ENCODE results near the gene PDE9A.

Gene PDE9A

DNA sequence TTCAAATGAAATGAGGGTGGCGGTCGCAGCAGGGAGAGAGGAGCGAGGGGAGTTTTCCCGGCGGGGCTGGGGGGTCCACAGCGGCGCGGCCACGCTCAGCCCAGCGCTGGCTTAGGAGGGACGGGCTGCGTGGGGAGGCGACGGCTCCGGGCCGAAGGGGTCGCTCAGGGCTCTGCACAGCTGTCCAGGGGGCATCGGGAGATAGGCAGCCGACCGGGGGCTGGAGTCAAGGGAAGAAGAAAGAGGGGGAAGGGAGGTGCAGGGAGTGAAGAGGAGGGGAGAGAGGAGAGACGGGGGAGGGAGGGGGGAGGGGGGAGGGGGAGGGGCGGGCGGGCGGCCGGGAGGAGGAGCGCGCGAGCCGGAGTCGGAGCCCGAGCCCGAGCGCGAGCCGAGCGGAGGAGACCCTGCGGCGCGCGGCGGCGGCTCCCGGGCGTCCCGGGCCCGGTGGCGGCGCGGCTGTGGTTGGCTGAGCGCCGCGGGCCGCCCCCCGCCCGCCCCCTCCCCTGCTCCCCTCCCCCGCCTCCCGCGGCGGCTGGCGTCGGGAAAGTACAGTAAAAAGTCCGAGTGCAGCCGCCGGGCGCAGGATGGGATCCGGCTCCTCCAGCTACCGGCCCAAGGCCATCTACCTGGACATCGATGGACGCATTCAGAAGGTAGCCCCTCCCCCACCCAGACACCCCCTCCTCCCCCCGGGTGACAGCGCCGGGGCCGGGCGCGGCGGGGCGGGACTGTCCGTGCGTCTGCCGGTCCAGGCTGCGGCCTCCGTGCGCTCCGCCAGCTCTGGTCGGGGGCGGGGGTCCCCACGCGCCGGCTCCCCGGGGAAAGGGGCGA is at the start of gene PDE9A:
Gene PDE9A, plus strand, starts transcription at position 391 of the 831 bp plus-strand sequence. Its CDS starts 194 bp downstream, at position 585.
- peak; percentile 43 for DNase-seq

DNA sequence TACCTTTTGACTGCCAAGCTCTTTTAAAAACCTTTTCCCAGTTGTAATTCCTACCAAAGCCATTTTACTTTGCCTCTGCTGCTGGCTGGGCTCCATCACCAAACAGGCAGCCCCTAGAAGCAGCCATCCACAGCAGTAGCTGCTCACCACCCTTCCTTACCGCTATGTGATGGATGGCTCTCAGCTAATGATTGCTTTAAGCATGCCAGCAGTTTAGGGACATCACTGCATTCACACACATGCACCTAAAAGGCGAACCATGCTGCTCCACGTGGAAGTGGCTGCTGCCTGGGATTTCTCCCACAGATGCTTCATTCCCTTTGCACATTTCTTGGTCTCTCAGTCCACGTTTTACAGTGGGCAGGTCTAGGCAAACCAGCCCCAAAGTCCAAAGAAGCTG is 46.3 kb upstream of the PDE9A start:
- DNase-seq: no peak

DNA sequence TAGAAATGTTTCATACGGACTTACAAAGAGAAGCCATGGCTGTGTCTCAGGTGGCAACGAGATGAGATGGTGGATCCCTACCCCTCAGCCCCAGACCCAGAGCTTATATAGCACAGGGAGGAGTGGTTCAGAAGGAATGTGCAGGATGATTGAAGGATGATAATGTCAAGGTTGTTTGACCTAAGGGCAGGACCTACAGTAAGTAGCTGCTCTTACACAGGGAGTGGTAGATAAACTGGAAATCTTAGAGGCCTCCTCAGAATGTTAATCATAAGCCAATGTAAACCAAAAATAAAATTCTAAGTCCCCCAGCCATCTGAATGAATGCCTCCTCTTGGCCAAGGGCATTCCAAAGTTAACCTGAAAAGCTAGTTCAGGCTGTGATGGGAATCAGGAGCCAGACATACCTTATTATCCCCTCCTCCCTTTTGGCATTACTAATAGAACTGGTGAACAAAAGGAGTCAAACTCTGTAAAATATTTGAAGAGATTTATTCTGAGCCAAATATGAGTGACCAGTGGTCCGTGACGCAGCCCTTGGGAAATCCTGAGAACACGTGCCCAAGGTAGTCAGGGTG is 45.8 kb upstream of the PDE9A start:
- DNase-seq: no peak

DNA sequence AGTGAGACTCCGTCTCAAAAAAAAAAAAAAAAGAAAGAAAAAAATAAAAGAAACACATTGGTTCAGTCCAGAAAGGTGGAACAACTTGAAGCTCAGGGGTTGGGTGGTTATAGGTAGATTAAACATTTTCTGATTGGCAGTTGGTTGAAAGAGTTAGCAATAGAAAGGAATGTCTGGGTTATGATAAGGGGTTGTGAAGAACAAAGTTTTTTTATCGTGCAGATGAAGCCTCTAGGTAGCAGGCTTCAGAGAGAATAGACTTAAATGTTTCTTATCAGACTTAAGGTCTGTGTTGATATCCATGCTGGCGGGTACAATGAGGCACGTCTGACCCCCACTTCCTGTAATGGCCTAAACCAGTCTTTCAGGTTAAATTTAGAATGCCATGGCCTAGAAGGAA is 45.0 kb upstream of the PDE9A start:
- DNase-seq: no peak

DNA sequence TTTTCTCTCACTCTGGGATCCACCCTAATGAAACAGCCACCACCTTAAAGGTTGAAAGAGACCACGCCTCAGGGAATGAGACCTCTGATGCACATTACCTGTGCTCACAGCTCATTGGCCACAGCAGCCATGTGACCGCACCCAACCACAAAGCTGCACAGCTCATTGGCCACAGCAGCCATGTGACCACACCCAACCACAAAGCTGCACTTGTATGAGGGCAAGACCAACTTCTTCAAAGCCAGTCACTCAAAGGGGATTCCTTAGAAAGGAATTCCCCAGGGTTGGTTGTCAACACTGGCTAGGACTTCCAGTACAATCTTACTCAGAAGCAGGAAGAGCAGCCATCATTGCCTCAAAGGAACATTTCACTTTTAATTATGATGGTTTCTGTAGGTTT is 43.6 kb upstream of the PDE9A start:
- DNase-seq: peak; percentile 45

DNA sequence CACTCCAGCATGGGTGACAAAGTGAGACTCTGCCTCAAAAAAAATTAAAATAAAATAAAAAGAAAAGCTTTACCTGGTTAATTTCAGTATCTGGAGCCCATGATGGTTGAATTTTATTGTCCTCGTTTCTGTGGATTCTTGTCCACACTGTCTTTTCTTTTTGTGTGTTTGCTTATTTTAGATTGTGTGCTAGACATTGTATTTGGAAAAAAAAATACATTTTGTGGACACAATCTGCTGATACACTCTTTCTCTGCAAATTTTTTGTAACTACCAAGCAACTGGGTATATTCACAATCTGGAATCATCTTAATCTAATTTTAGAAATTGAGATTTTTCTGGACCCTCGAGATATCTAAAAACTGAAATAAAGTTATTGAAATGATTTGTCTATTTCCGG is 41.6 kb upstream of the PDE9A start:
- no peak for DNase-seq

DNA sequence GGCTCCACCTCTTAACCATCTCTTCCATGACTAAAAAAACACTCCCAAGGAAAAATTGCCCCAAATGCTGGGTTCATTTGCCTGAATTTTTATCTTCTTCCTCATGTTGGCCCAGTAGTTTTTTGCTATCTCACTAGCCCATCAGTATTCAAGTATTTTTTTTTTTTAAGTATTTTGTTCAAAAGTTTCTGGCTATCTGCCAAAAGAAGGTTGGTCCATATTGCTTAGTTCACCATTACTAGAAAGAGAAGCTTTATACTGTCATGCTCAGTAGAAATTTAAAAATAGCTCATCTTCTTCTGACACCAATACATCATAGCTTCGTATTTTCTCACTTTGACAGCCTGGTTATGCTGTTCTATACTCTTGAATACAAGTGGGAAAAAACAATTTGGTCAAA is 41.0 kb upstream of the PDE9A start:
- no peak for DNase-seq

DNA sequence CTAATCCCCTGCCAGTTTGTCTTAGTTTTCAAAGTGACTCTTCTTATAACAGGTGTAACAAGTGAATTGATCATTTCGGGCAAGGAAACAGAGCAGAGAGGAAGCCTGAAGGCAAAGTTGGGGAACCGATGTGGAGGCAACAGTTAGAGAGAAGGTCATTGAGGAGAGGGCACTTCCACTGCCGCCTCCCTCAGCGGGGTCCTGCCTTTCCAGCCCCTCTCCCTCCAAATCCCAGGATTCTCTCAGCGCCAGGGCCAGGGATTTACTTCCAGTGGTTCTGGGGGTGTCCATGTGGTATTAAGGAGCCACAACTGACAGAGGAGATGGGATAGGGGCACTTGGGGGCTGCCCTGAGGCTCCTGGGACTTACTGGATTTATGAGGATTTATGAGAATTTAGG is 39.7 kb upstream of the PDE9A start:
- DNase-seq: no peak

DNA sequence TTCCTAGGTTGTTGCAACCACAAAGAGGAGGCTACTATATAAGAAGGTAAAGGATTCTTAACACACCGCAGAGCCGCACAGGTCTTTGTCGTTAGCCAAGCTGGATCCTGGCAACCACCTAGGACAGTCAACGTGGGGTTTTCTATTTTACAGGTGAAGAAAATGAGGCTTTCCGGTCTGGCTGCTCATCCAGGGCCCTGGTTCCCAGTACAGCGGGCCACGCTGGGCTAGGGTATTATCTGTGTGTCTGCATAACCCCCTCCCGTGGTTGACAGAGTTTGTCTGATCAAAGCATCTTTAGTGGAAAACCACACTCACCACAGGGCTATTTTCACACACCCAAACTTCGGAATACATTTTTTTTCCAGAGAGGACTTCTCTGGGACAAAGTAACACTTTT is 39.0 kb upstream of the PDE9A start:
- peak; percentile 67 for DNase-seq

DNA sequence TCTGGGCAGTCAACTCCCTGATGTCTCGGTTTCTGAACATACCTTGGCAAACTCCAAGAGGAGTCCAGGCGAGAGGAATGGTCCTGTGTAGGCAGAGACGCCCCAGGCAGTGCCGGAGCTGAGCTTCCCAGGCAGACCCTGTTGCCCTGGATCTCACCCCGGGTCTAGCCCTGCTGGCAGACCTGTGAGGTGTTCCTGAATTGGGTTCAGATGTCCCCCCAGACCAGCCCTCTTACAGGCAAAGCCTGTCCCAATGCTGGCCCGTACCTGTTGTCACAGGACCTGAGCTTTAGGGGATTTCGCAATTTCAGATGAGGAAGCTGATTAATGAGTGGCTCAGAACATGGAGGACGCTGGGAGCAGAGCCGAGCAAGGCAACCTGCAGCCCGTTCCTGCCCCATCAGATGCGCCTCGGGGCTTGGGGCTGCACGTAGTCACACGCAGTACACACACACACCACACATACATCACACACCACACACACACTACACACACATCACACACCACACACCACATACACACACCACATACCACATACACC is 38.5 kb upstream of the PDE9A start:
- DNase-seq: peak; percentile 67

DNA sequence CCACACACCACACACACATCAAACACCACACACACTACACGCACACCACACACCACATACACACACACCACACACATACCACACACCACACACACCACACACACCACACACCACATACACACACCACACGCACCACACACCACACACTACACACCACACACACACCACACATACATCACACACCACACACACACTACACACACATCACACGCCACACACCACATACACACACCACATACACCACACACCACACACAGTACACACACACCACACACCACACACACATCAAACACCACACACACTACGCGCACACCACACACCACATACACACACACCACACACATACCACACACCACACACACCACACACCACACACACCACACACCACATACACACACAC is 38.0 kb upstream of the PDE9A start:
- DNase-seq: peak; percentile 22

DNA sequence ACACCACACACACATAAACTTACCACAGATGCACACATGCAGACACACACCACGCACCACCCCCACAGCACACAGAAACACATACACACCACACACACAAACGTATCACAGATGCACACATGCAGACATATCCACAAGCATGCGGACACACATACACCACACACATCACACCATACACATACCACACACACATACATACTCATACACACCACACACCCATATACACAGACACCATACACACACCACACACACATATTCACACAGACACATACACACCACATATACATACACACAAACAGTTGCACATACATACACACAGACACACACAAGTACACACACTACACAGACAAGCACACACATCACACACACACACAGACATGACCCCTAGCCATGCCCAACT is 37.5 kb upstream of the PDE9A start:
- no peak for DNase-seq

DNA sequence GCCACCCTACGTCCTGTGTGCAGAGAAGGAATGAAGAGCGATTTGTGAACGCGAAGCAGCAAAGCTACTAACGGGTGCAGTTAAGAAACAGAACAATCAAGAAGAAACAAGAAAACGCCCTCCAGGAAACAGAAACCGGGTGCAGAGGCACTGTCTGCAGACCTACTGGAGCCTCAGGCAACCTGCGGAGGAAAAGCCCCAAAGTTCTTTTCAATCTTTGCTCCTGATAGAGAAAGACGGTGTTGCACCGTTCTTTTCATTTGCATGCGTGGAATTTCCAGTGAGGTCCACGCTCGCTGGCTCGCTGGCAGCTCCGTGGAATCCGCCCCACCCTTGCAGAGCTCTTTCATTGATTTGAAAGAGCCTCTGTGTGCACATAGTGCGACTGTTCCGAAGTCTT is 37.0 kb upstream of the PDE9A start:
- peak; percentile 23 for DNase-seq

DNA sequence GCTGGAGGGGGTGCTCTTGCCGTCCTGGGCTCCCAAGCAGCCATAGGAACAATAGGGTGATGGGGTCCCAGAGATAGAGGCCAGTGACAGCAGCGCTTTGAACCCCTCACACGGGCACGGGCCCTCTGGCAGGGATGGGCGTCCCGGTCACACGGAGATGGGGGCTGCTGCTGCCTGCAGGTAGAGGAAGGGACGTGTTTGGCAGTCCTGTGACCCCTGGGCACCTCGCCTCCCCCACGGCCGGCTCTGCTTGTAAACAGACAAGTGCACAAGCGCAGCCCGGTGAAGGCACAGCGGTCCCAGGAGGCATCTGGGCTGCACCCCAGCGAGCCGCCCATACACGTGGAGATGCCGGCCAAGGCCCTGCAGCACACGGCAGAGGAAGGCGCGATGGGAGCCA is 36.5 kb upstream of the PDE9A start:
- no peak for DNase-seq

DNA sequence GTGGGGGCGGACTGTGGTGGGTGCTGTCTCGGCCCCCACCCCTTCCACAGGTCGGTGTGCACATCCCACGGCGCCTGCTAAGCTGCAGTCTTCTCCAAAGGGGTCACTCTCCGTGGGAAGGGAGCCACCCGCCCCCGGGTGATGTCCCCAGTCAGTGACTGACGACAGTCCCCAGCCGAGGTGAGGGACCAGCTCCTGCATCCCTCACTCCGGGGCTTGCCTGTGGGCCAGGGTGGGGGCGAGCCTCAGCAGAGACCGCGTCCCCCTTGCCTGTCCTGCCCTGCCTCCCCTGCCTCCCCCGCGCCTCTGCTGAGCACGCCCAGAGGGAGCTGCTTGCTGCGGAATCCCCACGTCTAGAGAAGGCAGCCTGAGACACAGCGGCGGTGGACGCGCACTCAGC is 35.9 kb upstream of the PDE9A start:
- no peak for DNase-seq

DNA sequence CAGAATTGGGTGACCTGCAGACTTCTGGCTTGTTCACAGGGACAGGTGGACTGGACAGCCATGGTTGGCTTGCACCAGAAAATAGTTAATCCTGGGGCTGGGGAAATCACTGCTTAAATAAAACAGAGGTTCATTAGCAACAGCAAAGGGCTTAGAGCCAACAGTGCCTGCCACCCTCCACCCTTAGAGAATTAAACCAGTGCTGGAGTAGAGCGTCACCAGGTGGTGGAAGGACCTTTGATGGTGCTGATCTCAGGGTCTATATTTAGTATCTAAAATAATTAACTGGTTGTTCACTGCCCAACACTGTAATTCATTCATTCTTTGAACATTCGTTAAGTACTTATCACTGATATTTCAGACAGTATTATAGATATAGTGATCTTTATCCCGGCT is 34.7 kb upstream of the PDE9A start:
- DNase-seq: no peak

DNA sequence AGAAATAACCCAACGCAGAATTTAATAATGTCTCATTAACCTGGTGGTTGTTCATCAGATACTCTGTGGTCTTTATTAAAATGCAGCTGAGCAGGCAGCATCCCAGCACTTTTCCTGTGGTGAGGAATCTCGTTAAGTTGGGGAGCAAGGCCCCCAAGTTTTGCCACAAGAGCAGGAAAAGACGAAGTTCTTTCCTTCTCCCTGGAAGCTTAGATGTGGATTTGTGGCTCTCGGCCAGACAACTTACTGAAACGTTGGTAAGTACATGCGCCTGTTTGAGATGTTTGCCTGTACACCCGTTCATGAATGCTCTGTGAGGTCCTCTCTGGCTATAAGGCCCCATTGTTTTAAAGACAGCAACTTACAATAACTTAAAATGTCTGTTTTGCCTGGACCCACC is 34.3 kb upstream of the PDE9A start:
- no peak for DNase-seq

DNA sequence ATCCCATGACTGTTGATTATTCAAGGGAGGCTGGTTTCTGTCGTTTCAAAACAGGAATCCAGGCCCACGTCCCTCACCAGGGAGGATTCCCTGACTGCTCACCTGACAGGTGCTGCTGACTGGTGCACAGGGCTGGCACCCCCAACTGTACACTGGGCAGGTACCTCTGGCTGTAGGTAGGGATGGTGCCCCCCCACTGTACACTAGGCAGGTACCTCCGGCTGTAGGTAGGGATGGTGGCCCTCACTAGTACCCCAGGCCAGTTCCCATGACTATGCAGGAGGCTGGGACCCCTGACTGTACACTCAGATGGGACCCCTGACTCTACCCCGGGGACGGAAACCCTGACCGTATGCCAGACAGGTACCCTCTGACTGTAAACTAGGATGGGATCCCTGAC is 33.6 kb upstream of the PDE9A start:
- no peak for DNase-seq

DNA sequence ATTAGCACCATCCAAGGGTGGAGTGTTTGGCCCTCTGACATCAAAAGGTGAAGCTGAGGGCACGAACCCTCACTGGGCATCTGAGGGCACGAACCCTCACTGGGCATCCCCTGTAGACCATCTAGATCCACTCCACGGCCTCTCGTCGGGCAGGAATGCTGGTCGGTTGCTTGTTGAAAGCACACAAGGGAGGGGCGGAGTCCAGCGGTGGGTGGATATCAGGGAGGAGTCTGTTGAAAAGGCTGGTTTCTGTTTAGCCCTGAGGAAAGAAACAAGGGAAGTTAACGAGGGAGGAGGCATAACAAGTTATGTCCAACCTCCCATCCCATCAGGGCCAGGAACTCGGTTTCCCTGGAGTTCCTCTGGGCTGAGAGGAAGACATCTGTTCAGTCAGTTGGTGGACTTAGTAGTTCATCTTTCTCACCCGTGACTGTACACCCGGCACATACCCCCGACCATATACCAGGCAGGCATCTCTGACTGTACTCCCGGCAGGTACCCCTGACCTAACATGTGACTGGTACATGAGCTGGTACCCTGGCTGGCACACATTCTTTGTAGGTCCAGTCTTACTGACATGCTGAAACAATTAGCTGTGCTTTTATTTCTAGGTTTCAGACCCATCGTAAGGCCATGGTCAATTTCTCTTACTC is 32.1 kb upstream of the PDE9A start:
- no peak for DNase-seq

DNA sequence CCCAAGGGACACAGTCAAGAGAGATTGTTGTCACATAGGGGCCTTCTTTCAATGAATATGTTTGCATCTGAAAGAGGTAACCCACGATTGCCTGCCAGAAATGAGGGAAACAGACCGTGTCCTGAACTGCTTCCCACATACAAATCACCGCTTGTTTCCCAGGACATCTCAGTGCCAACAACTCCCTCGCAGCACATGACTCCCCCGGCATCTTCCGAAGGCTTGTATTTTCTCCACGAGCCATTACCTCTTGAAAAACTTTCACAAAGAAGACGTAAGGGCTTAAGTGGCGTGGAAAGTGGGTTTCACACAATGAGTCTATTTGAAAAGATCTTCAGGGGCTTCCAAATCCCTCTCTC is 31.6 kb upstream of the PDE9A start:
- no peak for DNase-seq

DNA sequence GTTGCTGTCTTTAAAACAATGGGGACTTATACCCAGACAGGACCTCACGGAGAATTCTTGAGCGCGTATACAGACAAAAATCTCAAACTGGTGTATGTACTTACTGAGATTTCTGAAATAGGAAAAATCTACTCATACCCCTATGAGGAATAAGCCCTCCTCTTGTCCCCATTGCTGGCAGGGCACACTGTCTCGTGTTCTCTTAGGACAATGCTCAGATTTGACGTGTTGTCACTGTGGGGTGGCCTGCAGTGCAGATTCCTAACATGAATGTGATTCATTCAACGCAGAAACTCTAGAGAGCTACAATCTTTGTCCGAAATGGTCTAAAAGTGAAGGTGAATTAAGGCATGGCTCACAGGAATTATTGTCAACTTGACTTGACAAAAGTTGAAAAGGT is 31.1 kb upstream of the PDE9A start:
- no peak for DNase-seq

DNA sequence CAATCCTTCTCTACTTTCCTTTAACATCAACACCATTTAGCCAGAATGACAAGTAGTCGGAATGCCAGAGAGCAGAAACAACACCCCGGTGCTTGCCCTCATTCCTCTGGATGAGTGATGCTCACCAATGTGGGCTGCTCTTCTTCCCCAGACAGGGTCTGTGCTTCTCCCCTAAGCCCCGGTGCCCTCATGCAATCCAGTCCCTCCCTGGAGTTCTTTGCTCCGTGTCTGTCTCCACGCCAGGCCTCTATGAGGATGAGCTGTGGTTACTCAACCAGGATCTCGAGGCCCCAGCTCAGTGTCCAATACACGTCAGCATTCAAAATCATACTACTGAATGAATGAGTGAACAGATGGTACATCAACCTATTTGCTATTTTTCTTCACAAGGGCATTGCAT is 29.7 kb upstream of the PDE9A start:
- DNase-seq: no peak

DNA sequence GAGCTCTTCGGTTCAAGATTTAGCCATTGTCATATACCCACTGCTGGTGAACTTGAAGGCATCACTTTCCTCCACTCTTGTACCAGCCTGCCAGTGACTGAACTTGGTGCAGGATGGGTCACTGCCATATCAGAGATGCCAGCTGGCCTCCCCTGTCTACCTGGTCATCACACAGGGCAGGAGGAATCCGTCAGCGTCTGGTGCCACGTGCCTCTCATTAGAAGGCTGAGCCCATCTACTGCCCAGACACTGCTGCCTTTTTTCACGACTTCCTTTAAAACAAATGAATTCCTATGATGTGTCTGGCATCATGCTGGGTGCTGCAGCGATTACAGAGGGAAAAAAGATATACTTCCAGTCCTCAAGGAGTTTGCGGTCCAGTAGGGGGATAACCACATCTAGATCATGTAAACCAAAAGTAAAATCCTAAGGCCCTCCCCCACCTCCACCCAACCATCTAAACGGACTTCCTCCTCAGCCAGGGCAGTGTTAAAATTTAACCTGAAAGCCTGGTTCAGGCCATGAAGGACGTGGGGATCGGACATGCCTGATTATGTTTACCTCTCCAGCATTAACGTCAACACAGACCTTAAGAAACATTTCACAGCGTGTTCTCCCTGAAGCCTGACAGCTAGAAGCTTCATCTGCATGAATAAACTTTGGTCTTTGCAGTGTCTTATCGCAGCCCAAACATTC is 29.2 kb upstream of the PDE9A start:
- DNase-seq: no peak

DNA sequence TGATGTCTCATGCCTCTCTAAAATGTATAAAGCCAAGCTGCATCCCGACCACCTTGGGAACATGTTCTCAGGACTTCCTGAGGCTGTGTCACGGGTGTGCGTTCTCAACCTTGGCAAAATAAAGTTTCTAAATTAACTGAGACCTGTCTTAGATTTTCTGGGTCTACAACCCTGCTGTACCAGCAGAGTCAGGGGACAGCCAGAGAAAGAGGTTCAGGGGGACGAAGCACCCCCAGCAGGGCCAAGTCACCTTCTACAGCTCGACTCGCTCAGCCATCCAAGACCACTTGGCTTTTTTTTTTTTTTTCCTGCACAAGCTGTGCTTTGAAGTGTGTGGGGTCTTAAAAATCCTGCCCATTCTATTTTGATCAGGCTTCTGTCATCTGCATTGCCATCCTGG is 28.5 kb upstream of the PDE9A start:
- no peak for DNase-seq

All from CD4-positive, alpha-beta T cell treated with Interleukin-12 subunit alpha and Interleukin-12 subunit beta, for 1 hour (primary cell).